BE2C (cell line): ENCODE results near the gene MSANTD2.

ENCODE experiments used
- DNase-seq: peaks from one replicate; pipeline ENCODE4 v3.0.0-alpha.2; 2020
- H3K27me3 ChIP-seq: fragments of 250-450 bp; sonication (Bioruptor Pico); 2 replicates; pipeline ENCODE4 v1.5.1; 2020; ENCODE audit warnings: mild to moderate bottlenecking
- H3K36me3 ChIP-seq: fragments of 250-450 bp; sonication (Bioruptor Pico); 2 replicates; pipeline ENCODE4 v1.5.1; 2020; ENCODE audit warnings: mild to moderate bottlenecking
- H3K4me1 ChIP-seq: fragments of 250-450 bp; sonication (Bioruptor Pico); 2 replicates; pipeline ENCODE4 v1.5.1; 2020
- H3K4me3 ChIP-seq: 2 replicates; pipeline ENCODE4 v1.5.1; 2011; ENCODE audit warnings: low read depth, low read length
- H3K9me3 ChIP-seq: fragments of 250-450 bp; sonication (Bioruptor Pico); 2 replicates; pipeline ENCODE4 v1.5.1; 2020
- TF ChIP-seq, protein P1 (sequence below): IDR thresholded peaks from 2 replicates; pipeline ENCODE4 v1.5.1; 2012; ENCODE audit warnings: mild to moderate bottlenecking, low read depth, low read length

The MSANTD2 gene

DNA sequence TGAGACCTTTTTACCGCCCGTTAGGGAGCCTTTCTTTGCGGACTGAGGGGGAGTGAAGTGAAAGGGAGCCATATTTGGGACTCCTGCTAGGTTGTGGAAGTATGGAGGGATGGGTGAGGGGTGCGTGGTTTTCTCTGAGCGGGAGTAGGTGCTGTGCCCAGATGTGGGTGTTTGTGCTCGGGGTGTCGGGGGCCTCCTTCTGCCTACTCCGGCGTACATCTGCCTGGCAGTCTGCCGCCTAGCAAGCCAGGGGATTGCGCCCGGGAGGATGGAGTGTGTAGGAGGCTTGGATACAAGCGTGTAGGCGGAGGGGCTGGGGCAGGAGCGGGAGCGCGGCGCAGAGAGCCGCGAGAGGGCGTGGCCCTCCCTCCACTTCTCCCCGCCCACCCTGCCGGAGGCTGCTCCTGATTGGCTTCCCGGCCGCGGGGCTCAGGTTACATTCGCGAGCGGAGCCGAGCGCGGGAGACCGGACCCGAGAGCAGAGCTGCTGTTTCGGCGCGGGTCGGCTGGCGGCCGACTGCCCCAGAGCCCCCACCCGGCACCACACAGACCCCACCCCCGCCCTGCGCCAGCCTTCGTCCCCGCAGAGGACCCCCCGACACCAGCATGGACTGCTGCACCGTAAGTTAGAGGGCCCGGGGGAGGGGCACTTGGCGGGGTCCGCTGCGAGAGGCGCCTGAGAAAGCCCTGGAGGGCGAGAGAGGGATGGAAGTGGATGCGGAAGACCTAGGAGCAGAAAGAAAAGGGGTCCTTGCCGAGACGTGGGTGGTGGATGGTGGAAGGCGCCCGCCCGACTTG, 60.5 kb downstream of the MSANTD2 start, which contains the start of gene NRGN:
Gene NRGN, plus strand, starts transcription at position 464 of the 798 bp plus-strand sequence. Its CDS starts 143 bp downstream, at position 607.
- no peaks in the 10 kb centered on the region for H3K36me3 ChIP-seq
- H3K27me3 ChIP-seq: no peaks in the 10 kb centered on the region
- DNase-seq: peak; percentile 96
- TF ChIP-seq, protein P1, sequence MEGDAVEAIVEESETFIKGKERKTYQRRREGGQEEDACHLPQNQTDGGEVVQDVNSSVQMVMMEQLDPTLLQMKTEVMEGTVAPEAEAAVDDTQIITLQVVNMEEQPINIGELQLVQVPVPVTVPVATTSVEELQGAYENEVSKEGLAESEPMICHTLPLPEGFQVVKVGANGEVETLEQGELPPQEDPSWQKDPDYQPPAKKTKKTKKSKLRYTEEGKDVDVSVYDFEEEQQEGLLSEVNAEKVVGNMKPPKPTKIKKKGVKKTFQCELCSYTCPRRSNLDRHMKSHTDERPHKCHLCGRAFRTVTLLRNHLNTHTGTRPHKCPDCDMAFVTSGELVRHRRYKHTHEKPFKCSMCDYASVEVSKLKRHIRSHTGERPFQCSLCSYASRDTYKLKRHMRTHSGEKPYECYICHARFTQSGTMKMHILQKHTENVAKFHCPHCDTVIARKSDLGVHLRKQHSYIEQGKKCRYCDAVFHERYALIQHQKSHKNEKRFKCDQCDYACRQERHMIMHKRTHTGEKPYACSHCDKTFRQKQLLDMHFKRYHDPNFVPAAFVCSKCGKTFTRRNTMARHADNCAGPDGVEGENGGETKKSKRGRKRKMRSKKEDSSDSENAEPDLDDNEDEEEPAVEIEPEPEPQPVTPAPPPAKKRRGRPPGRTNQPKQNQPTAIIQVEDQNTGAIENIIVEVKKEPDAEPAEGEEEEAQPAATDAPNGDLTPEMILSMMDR: no peak
- no peaks in the 10 kb centered on the region; the same call in 1 of the 2 replicates for H3K4me1 ChIP-seq
- no peaks in the 10 kb centered on the region for H3K9me3 ChIP-seq
- H3K4me3 ChIP-seq: peak within 1 kb of the TSS; percentile 66

DNA sequence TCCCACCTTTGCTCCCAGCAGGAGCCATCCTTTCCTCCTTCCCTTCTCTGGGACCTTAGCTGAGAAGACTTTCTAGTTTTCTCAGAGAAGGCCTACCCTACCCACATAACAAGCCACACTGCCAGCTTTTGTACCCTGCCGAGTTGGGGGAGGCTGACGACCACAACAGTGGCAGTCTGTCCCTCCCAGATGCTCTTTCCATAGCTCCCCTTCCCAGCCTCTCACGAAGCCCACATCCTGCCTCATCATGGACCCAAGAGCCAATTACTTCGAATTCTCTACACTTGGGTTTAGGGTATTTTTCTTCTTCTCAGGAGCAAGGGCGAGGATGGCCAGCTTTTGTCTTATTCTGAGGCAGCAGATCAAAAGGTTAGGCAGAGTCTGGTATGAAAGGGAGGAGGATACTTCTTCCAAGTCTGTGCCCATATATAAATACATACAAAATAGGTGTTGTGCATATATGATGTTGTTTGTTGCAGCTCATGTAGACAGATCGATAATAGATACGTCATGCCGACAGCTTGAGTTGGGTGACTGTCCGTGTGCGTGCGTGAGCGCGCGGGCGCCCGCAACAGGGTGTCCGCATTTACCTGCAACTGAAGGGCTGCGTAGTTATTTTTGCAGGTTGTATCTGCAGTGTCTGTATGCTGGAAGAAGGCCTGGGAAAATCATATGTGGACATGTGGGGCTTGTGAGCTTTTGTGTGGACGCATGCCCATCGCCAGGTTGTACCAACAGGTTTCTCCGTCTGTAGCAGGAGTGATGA, 61.3 kb downstream of the MSANTD2 start:
- TF ChIP-seq, protein P1: no peak
- Histone ChIP-seq H3K4me1 (no peaks in the 10 kb centered on the region; the same call in 1 of the 2 replicates), H3K4me3 (peak overlapping the region; percentile 45), H3K27me3 (no peaks in the 10 kb centered on the region), H3K36me3 (no peaks in the 10 kb centered on the region), H3K9me3 (no peaks in the 10 kb centered on the region)
- DNase-seq: no peak

DNA sequence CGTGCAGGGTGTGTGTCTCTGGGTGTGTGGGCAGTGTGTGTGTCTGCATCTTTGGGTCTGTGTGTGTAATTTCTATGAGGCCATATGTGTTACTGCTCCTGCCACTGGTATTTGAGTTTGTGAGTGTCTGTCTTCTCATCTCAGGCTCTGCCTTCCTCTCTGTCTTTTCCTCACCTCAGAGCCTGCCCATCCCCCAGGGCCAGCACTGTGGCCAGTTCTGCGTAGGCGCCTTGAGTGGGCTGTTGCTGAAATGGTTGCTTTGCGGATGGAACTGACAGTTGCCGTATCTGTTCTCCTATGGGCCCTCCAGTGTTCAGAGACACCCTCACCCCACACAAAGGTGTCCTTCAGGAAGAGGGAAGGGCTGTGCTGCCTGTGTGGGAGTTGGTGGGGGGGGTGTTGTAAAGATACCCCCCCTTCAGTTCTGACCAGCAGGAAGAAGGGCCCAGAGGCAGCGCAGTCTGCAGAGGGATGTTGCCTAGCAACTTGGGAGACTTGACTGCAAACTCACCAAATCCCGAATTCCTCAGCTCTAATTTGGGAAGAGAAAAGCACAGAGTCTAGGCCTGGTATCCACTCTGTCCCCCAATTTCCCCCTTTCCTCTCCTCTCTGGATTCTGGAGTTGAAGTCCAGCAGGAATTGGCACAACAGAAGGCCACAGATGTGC, 62.4 kb downstream of the MSANTD2 start:
- no peaks in the 10 kb centered on the region; the same call in 1 of the 2 replicates for H3K4me1 ChIP-seq
- no peaks in the 10 kb centered on the region for H3K27me3 ChIP-seq
- no peak overlapping the region for H3K4me3 ChIP-seq
- TF ChIP-seq, protein P1: no peak
- no peaks in the 10 kb centered on the region for H3K9me3 ChIP-seq
- no peaks in the 10 kb centered on the region for H3K36me3 ChIP-seq
- no peak for DNase-seq

DNA sequence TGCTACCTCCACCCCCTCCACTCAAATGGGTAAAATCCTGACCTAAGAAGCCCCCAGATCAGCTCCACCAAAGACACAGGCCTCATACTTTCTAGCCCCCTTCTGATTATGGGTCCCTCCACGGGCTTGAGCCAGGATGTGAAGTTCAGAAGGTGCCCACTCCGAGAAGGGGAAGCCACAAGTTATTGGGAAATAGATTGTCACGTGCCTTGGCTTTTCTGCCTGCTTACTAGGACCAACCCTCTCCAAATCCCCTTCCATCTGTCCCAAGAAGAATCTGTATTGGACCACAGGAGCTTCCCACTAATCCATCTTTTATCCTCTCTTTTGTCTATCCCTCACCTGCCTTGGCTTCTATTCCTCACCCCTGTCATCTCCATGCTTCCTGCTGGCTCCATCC, 63.5 kb downstream of the MSANTD2 start:
- H3K27me3 ChIP-seq: no peaks in the 10 kb centered on the region
- H3K36me3 ChIP-seq: no peaks in the 10 kb centered on the region
- TF ChIP-seq, protein P1: no peak
- DNase-seq: no peak
- no peaks in the 10 kb centered on the region; the same call in 1 of the 2 replicates for H3K4me1 ChIP-seq
- no peaks in the 10 kb centered on the region for H3K9me3 ChIP-seq
- no peak overlapping the region for H3K4me3 ChIP-seq

DNA sequence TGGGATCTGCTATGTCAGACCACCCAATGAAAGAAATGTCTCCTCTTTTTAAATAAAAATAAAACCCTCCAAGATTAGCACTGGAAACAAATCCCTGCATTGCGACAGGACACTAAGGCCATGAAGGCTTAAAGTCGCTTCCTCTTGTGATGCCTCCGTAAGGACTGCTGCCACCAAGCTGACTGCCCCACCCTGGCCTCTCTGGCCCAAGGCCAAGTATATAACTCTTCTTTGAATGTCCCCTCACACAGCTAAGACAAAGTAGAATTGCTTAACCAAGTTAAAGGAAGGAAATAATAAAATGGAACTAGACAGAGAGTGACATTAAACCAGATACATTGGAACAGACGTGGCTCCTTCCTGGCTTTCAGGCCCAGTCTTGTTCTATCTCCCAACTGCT, 68.0 kb downstream of the MSANTD2 start:
- TF ChIP-seq, protein P1: no peak
- H3K27me3 ChIP-seq: no peaks in the 10 kb centered on the region

More for the DNA sequence above, 68.0 kb downstream of the MSANTD2 start:
- no peak overlapping the region for H3K4me3 ChIP-seq
- H3K36me3 ChIP-seq: no peaks in the 10 kb centered on the region
- no peaks in the 10 kb centered on the region for H3K4me1 ChIP-seq
- no peaks in the 10 kb centered on the region for H3K9me3 ChIP-seq
- no peak for DNase-seq
